ENCODE measurements around the gene PSD.
A peak's percentile ranks its signal among the peaks of the same experiment; 100 is the strongest.
"Not testable (repeated sequence)": the region's sequence is repeated elsewhere in the genome, so short reads cannot be mapped to it uniquely, and the experiment has no call there.

PSD gene

GRCh38 chr10:102418622-102419268, at the start of gene PSD:
Gene PSD, minus strand, starts transcription at chr10:102418785. Its CDS starts 1,747 bp downstream, at chr10:102417038.
- no peak for DNase-seq

- no peak for DNase-seq
Observed at GRCh38 chr10:102467971-102468438, 49.4 kb upstream of the PSD start.

- no peak for DNase-seq
Observed at GRCh38 chr10:102467318-102467717, 48.7 kb upstream of the PSD start.

- no peak for DNase-seq
Observed at GRCh38 chr10:102465466-102465865, 46.9 kb upstream of the PSD start.

- DNase-seq, result no peak
Observed at GRCh38 chr10:102463983-102464382, 45.4 kb upstream of the PSD start.

GRCh38 chr10:102462512-102463054, 44.0 kb upstream of the PSD start:
- DNase-seq, result no peak

- DNase-seq, result no peak
Observed at GRCh38 chr10:102461187-102462054, 42.8 kb upstream of the PSD start.

GRCh38 chr10:102460836-102461186, 42.2 kb upstream of the PSD start:
- no peak for DNase-seq

GRCh38 chr10:102458656-102459055, 40.1 kb upstream of the PSD start:
- DNase-seq, result no peak

- DNase-seq, result no peak
Observed at GRCh38 chr10:102457591-102458150, 39.1 kb upstream of the PSD start.

- no peak for DNase-seq
Observed at GRCh38 chr10:102455893-102456471, 37.4 kb upstream of the PSD start.

- DNase-seq, result not testable (repeated sequence)
Observed at GRCh38 chr10:102454662-102455487, 36.3 kb upstream of the PSD start.

GRCh38 chr10:102453502-102453901, 34.9 kb upstream of the PSD start:
- no peak for DNase-seq

- DNase-seq, result peak; percentile 87
Observed at GRCh38 chr10:102452672-102453340, 34.2 kb upstream of the PSD start.

GRCh38 chr10:102451105-102451969, 32.8 kb upstream of the PSD start, which contains the start of gene C10orf95:
Gene C10orf95, minus strand, starts transcription at chr10:102451543. Its CDS starts 450 bp downstream, at chr10:102451093.
- no peak for DNase-seq

GRCh38 chr10:102450374-102451104, 32.0 kb upstream of the PSD start:
- DNase-seq, result no peak

GRCh38 chr10:102450124-102450373, 31.5 kb upstream of the PSD start:
- no peak for DNase-seq

GRCh38 chr10:102449321-102450123, 30.9 kb upstream of the PSD start:
- no peak for DNase-seq

GRCh38 chr10:102444851-102445250, 26.3 kb upstream of the PSD start:
- no peak for DNase-seq
